NCI-H187 (cell line): ENCODE data around the gene ESPNL.
"Not testable (repeated sequence)": the region's sequence is repeated elsewhere in the genome, so short reads cannot be mapped to it uniquely, and the experiment has no call there.

ENCODE experiments used
- DNase-seq, 2 experiments: peaks; one replicate each; lab custom pipeline; 2025; lab: John Stamatoyannopoulos, UW

The ESPNL gene

DNA sequence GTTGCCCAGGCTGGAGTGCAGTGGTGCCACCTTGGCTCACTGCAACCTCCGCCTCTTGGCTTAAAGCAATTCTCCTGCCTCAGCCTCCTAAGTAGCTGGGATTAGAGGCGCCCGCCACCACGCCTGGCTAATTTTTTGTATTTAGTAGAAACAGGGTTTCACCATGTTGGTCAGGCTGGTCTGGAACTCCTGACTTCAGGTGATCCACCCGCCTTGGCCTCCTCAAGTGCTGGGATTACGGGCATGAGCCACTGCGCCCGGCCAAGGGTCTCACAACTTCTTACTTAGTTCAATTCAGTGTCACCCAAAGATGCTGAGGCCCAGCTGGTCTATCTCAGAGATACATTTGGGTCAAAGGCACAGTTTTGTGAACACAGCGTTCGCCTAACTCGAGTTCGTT lies 15.6 kb downstream of the ESPNL start:
- DNase-seq: not testable (repeated sequence)

- DNase-seq: no peak
Observed at GRCh38 chr2:238116298-238117198, 16.4 kb downstream of the ESPNL start.

GRCh38 chr2:238117199-238118154 lies 17.3 kb downstream of the ESPNL start:
- no peak for DNase-seq

- DNase-seq: no peak
Observed at GRCh38 chr2:238119756-238120462, 19.8 kb downstream of the ESPNL start.

GRCh38 chr2:238120463-238121298 lies 20.5 kb downstream of the ESPNL start:
- DNase-seq: no peak

GRCh38 chr2:238121511-238122286 lies 21.6 kb downstream of the ESPNL start:
- no peak for DNase-seq

- no peak for DNase-seq
Observed at GRCh38 chr2:238122287-238123217, 22.4 kb downstream of the ESPNL start.

GRCh38 chr2:238123218-238123971 lies 23.3 kb downstream of the ESPNL start:
- no peak for DNase-seq

GRCh38 chr2:238123991-238124470 lies 23.9 kb downstream of the ESPNL start:
- DNase-seq: no peak

DNA sequence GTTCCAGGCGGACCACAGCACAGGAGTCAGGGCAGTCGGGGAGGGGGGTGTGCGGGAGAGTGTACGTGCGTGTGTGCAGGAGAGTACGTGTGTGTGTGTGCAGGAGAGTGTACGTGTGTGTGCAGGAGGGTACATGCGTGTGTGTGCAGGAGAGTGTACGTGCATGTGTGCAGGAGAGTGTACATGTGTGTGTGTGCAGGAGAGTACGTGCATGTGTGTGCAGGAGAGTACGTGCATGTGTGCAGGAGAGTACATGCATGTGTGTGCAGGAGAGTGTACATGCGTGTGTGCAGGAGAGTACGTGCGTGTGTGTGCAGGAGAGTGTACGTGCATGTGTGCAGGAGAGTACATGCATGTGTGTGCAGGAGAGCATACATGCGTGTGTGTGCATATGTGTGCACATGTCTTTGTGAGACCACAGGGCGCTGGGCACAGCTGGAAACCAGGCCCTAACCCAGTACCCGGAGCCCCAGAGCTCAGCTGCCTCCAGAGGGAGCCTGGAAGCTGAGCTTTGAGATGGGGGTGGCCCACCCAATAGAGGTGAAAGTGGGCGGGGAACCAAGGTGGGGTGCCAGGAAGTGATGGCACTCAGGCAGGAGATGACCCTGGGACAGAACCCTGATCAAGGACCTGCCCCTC lies 24.5 kb downstream of the ESPNL start:
- DNase-seq: no peak

- DNase-seq: no peak
Observed at GRCh38 chr2:238125127-238125885, 25.2 kb downstream of the ESPNL start.

- no peak for DNase-seq
Observed at GRCh38 chr2:238126338-238126737, 26.2 kb downstream of the ESPNL start.

DNA sequence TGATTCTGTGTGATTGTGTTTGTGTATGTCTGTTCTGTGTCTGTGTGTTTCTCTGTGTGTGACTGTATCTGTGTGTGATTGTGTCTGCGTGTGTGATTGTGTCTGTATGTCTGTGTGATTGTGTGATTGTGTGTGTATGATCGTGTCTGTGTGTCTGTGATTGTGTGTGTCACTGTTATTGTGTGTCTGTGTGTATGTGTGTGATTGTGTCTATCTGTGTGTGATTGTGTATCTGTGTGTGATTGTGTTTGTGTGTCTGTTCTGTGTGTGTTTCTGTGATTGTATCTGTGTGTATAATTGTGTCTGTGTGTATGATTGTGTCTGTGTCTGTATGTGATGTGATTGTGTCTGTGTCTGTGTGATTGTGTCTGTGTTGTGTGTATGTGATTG lies 26.6 kb downstream of the ESPNL start:
- no peak for DNase-seq

DNA sequence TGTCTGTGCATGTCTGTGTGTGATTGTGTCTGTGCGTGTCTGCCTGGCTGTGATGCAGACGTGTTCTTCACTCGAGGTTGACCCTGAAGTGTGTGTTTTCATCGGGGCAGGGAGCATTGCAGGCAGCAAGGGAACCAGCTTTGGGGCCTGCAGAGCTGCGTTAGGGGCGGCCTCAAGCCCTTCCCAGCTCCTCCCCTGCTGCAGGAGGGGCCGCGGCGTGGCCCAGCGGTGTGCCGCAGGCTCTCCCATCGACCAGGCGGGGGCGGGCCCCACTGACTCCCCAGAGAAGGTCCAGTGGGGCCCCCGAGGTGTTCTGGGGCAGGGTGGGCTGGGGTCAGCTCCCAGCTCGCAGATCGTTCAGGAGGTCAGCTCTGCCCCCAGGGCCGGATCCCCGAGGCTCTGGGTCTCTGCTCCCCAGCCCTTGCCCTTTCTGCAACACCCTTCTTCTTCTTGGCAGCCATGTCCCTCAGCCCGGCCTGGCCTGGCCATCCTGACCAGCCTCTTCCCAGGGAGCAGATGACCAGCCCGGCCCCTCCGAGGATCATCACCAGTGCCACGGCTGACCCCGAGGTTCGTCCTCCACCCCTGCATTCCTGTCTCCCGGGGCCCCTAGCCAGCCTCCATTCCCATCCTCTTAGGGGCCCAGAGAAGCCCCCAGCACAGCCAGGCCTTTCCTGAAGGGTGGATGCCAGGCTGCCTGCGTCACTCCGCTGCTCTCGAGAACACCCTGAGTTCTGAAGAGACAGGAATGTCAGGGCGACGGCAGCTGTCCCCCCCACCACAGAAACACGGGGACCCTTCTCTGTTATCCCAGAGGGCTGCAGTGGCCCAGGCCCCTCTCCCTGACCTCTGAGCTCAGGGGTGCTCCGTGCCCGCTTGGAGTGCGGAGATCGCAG lies 27.3 kb downstream of the ESPNL start:
- no peak for DNase-seq

- no peak for DNase-seq
Observed at GRCh38 chr2:238128061-238128440, 27.9 kb downstream of the ESPNL start.

DNA sequence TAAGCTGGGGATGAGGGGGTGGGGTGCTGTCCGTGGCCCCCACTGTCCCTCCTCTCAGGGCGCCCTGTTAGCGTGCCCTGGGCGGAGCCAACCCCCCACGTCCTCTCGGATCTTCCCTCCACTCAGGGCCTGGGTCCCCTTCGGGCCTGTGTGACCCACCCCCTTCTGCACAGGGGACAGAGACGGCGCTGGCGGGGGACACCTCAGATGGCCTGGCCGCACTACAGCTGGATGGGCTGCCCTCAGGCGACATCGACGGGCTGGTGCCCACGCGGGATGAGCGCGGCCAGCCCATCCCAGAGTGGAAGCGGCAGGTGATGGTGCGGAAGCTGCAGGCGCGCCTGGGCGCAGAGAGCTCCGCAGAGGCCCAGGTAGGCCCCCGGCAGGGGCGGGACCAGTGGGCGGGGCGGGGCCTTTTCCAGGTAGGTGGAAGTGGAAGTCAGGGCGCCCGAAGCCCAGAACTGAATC lies 28.4 kb downstream of the ESPNL start:
- DNase-seq: no peak
